ENCODE measurements around the gene LDB3.

LDB3 gene

DNA sequence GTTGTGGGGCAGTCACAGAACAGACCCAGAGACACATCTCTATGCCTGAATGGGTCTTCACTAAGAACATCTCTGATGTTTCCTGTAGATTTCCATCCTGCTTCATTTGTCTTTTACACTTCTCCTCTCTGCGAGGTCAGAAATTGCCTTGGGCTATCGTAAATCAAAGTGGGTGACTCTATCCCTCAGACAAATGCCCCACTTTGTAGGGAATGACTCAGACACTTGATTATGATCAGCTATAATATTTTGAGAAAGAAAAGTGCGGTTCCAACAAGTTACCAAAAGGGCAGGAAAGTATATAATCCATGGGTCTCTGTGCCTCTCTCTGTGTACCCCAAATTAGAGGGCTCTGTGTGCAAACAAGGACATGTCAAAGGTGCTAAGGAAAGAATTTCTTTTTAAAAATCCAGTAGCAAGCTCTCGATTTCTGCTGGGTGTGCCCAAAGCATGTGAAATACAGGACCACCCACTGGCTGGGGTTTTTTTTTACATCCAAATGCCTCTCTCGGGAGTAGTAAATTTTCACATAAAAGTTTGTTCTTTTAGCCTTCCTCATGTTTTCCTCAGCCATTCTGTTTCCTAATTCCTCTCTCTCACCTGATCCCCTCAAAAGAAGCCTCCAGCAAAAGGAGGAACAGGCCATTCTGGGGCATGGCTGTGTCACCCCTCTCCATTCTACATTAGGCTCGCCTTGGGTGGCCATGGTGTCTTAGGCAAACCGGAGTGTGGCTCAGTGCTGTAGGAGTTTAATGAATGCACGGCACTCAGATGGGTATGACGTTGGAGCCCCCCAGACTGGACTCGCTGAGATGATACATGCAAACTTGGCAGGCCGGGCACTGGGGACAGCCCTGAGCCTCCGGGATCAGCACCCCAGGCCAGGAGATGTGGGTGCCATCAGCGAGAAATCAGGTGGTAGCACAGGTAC, 20.3 kb upstream of the LDB3 start (continued):
- TF ChIP-seq, protein P1, sequence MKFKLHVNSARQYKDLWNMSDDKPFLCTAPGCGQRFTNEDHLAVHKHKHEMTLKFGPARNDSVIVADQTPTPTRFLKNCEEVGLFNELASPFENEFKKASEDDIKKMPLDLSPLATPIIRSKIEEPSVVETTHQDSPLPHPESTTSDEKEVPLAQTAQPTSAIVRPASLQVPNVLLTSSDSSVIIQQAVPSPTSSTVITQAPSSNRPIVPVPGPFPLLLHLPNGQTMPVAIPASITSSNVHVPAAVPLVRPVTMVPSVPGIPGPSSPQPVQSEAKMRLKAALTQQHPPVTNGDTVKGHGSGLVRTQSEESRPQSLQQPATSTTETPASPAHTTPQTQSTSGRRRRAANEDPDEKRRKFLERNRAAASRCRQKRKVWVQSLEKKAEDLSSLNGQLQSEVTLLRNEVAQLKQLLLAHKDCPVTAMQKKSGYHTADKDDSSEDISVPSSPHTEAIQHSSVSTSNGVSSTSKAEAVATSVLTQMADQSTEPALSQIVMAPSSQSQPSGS (tag by site-specific recombination; IDR thresholded peaks at IDR 0.05; ENCODE audit: low read depth): 0 out of 2 replicates have a peak, but pooled peaks have one; percentile 29
- TF ChIP-seq OVOL3 (tag by site-specific recombination; IDR thresholded peaks at IDR 0.05) (0 out of 2 replicates have a peak, but pooled peaks have one; percentile 21), ZBTB1 (tag by site-specific recombination; IDR thresholded peaks at IDR 0.05) (0 out of 2 replicates have a peak, but pooled peaks have one; percentile 49), ZEB2 (tag by site-specific recombination; IDR thresholded peaks at IDR 0.05) (peak; percentile 91), ZIC2 (tag by site-specific recombination; IDR thresholded peaks at IDR 0.05) (no peak), ZNF2 (tag by site-specific recombination; IDR thresholded peaks at IDR 0.05) (0 out of 2 replicates have a peak, but pooled peaks have one; percentile 33), ZNF792 (tag by site-specific recombination; IDR thresholded peaks at IDR 0.05) (no peak), ZNF626 (tag by site-specific recombination; IDR thresholded peaks at IDR 0.05) (no peak), ZNF677 (tag by site-specific recombination; IDR thresholded peaks at IDR 0.05) (peak; percentile 6; the same call in 1 of the 2 replicates), ZBTB48 (tag by site-specific recombination; IDR thresholded peaks at IDR 0.05) (no peak), WT1 (tag by site-specific recombination; IDR thresholded peaks at IDR 0.05) (0 out of 2 replicates have a peak, but pooled peaks have one; percentile 59), ZNF423 (tag by site-specific recombination; IDR thresholded peaks at IDR 0.05) (peak; percentile 65; the same call in 1 of the 2 replicates), IKZF3 (tag by site-specific recombination; IDR thresholded peaks at IDR 0.05) (peak; percentile 57; the same call in 1 of the 2 replicates), ZNF175 (tag by site-specific recombination; IDR thresholded peaks at IDR 0.05) (no peak), ZNF335 (tag by site-specific recombination; conservative IDR thresholded peaks at IDR 0.05) (0 out of 2 replicates have a peak, but pooled peaks have one; percentile 28), ZNF350 (tag by site-specific recombination; IDR thresholded peaks at IDR 0.05) (no peak)
- TF ChIP-seq, protein P2, sequence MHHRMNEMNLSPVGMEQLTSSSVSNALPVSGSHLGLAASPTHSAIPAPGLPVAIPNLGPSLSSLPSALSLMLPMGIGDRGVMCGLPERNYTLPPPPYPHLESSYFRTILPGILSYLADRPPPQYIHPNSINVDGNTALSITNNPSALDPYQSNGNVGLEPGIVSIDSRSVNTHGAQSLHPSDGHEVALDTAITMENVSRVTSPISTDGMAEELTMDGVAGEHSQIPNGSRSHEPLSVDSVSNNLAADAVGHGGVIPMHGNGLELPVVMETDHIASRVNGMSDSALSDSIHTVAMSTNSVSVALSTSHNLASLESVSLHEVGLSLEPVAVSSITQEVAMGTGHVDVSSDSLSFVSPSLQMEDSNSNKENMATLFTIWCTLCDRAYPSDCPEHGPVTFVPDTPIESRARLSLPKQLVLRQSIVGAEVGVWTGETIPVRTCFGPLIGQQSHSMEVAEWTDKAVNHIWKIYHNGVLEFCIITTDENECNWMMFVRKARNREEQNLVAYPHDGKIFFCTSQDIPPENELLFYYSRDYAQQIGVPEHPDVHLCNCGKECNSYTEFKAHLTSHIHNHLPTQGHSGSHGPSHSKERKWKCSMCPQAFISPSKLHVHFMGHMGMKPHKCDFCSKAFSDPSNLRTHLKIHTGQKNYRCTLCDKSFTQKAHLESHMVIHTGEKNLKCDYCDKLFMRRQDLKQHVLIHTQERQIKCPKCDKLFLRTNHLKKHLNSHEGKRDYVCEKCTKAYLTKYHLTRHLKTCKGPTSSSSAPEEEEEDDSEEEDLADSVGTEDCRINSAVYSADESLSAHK (tag by site-specific recombination; IDR thresholded peaks at IDR 0.05): peak; percentile 36; the same call in 1 of the 2 replicates
- TF ChIP-seq, protein P3, sequence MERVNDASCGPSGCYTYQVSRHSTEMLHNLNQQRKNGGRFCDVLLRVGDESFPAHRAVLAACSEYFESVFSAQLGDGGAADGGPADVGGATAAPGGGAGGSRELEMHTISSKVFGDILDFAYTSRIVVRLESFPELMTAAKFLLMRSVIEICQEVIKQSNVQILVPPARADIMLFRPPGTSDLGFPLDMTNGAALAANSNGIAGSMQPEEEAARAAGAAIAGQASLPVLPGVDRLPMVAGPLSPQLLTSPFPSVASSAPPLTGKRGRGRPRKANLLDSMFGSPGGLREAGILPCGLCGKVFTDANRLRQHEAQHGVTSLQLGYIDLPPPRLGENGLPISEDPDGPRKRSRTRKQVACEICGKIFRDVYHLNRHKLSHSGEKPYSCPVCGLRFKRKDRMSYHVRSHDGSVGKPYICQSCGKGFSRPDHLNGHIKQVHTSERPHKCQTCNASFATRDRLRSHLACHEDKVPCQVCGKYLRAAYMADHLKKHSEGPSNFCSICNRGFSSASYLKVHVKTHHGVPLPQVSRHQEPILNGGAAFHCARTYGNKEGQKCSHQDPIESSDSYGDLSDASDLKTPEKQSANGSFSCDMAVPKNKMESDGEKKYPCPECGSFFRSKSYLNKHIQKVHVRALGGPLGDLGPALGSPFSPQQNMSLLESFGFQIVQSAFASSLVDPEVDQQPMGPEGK (tag by site-specific recombination; IDR thresholded peaks at IDR 0.05): peak; percentile 48; the same call in 1 of the 2 replicates
- TF ChIP-seq, protein P4, sequence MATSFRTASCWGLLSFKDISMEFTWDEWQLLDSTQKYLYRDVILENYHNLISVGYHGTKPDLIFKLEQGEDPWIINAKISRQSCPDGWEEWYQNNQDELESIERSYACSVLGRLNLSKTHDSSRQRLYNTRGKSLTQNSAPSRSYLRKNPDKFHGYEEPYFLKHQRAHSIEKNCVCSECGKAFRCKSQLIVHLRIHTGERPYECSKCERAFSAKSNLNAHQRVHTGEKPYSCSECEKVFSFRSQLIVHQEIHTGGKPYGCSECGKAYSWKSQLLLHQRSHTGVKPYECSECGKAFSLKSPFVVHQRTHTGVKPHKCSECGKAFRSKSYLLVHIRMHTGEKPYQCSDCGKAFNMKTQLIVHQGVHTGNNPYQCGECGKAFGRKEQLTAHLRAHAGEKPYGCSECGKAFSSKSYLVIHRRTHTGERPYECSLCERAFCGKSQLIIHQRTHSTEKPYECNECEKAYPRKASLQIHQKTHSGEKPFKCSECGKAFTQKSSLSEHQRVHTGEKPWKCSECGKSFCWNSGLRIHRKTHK (tag by site-specific recombination; IDR thresholded peaks at IDR 0.05): no peak
- TF ChIP-seq, protein P5, sequence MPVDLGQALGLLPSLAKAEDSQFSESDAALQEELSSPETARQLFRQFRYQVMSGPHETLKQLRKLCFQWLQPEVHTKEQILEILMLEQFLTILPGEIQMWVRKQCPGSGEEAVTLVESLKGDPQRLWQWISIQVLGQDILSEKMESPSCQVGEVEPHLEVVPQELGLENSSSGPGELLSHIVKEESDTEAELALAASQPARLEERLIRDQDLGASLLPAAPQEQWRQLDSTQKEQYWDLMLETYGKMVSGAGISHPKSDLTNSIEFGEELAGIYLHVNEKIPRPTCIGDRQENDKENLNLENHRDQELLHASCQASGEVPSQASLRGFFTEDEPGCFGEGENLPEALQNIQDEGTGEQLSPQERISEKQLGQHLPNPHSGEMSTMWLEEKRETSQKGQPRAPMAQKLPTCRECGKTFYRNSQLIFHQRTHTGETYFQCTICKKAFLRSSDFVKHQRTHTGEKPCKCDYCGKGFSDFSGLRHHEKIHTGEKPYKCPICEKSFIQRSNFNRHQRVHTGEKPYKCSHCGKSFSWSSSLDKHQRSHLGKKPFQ (tag by site-specific recombination; IDR thresholded peaks at IDR 0.05): no peak
- TF ChIP-seq, protein P6, sequence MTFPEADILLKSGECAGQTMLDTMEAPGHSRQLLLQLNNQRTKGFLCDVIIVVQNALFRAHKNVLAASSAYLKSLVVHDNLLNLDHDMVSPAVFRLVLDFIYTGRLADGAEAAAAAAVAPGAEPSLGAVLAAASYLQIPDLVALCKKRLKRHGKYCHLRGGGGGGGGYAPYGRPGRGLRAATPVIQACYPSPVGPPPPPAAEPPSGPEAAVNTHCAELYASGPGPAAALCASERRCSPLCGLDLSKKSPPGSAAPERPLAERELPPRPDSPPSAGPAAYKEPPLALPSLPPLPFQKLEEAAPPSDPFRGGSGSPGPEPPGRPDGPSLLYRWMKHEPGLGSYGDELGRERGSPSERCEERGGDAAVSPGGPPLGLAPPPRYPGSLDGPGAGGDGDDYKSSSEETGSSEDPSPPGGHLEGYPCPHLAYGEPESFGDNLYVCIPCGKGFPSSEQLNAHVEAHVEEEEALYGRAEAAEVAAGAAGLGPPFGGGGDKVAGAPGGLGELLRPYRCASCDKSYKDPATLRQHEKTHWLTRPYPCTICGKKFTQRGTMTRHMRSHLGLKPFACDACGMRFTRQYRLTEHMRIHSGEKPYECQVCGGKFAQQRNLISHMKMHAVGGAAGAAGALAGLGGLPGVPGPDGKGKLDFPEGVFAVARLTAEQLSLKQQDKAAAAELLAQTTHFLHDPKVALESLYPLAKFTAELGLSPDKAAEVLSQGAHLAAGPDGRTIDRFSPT (tag by site-specific recombination; IDR thresholded peaks at IDR 0.05): peak; percentile 85
- TF ChIP-seq, protein P7, sequence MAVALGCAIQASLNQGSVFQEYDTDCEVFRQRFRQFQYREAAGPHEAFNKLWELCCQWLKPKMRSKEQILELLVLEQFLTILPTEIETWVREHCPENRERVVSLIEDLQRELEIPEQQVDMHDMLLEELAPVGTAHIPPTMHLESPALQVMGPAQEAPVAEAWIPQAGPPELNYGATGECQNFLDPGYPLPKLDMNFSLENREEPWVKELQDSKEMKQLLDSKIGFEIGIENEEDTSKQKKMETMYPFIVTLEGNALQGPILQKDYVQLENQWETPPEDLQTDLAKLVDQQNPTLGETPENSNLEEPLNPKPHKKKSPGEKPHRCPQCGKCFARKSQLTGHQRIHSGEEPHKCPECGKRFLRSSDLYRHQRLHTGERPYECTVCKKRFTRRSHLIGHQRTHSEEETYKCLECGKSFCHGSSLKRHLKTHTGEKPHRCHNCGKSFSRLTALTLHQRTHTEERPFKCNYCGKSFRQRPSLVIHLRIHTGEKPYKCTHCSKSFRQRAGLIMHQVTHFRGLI (tag by site-specific recombination; IDR thresholded peaks at IDR 0.05): no peak; the same call in 1 of the 2 replicates
- TF ChIP-seq, protein P8, sequence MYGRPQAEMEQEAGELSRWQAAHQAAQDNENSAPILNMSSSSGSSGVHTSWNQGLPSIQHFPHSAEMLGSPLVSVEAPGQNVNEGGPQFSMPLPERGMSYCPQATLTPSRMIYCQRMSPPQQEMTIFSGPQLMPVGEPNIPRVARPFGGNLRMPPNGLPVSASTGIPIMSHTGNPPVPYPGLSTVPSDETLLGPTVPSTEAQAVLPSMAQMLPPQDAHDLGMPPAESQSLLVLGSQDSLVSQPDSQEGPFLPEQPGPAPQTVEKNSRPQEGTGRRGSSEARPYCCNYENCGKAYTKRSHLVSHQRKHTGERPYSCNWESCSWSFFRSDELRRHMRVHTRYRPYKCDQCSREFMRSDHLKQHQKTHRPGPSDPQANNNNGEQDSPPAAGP (tag by site-specific recombination; IDR thresholded peaks at IDR 0.05): peak; percentile 66
